K562 (cell line): ENCODE data around the gene CRCP. TPM values are rescaled to one million over a fixed set of nuclear protein-coding genes. Genes with fewer than 3 reads are reported as not detected.

Source experiments
- CEBPG ChIP-seq, 3 experiments: fragments of 200-800 bp in 1 of 3; sonication (Bioruptor generic) in 1 of 3; sonication (generic) in 1 of 3; formaldehyde crosslinking in 1 of 3; IDR thresholded peaks in 2 of 3; conservative IDR thresholded peaks in 1 of 3; 2 replicates each; pipeline versions ENCODE4 v1.6.1 to v1.8.0; 2016 to 2022; ENCODE audit warnings: missing compliant biosample characterization in 2 of 3, missing genetic modification characterization in 2 of 3, mild to moderate bottlenecking in 1 of 3, missing genetic modification reagents in 1 of 3
- ELK1 ChIP-seq: sonication (generic); formaldehyde crosslinking; IDR thresholded peaks from 2 replicates; pipeline ENCODE4 v1.8.1; 2022; ENCODE audit warnings: missing genetic modification reagents
- FOXJ3 ChIP-seq: sonication (generic); formaldehyde crosslinking; IDR thresholded peaks from 2 replicates; pipeline ENCODE4 v1.4.0; 2020; ENCODE audit warnings: mild to moderate bottlenecking, missing genetic modification reagents
- KLF6 ChIP-seq: fragments of 250-450 bp; sonication (Bioruptor Pico); IDR thresholded peaks from 2 replicates; pipeline ENCODE4 v1.4.0; 2020; ENCODE audit warnings: mild to moderate bottlenecking, moderate library complexity, borderline replicate concordance
- OTX1 ChIP-seq: fragments of 450-650 bp; formaldehyde crosslinking; IDR thresholded peaks from 2 replicates; pipeline ENCODE4 v1.4.0; 2022; ENCODE audit warnings: mild to moderate bottlenecking
- PML ChIP-seq: IDR thresholded peaks from 2 replicates; pipeline ENCODE4 v1.6.1; 2012; ENCODE audit warnings: low read length, inconsistent platforms
- RFX7 ChIP-seq: fragments of 250-450 bp; sonication (Bioruptor Pico); IDR thresholded peaks from 2 replicates; pipeline ENCODE4 v1.5.1; 2021; ENCODE audit warnings: mild to moderate bottlenecking
- ZNF592 ChIP-seq: fragments of 450-650 bp; IDR thresholded peaks from 2 replicates; pipeline ENCODE4 v1.6.1; 2017; ENCODE audit warnings: antibody characterized with exemption, mild to moderate bottlenecking
- polyA plus RNA-seq, 8 experiments: library from polyadenylated mRNA; depleted of rRNA in 4 of 8; stranded (reverse) in 5 of 8; unstranded in 3 of 8; fragments of >200 nt; fragmentation: Nextera tagmentation in 2 of 8; fragmentation: Illumina TruSeq in 1 of 8; extraction: Ambion mirVana in 2 of 8; extraction: Trizol in 1 of 8; gene quantifications; 2 replicates each; pipeline versions ENCODE4 v1.2.1 to v1.2.3, GENCODE V29; 2011 to 2014; ENCODE audit warnings: inconsistent platforms in 1 of 8, missing spikeins in 1 of 8
- total RNA-seq, 7 experiments: library from RNA; depleted of rRNA in 6 of 7; stranded (reverse); fragments of >200 nt in 6 of 7; fragmentation: Illumina TruSeq in 2 of 7; extraction: Trizol in 2 of 7; gene quantifications; 2 replicates each; pipeline versions ENCODE4 v1.2.1 to v1.2.3, GENCODE V29; 2011 to 2021; ENCODE audit warnings: low replicate concordance in 1 of 7
- TF ChIP-seq, protein P1 (sequence below), 2 experiments: fragments of 250-450 bp in 1 of 2; fragments of 450-650 bp in 1 of 2; sonication (Bioruptor Pico) in 1 of 2; IDR thresholded peaks; 2 replicates each; pipeline versions ENCODE4 v1.6.1 to v1.8.0; 2016 to 2021; ENCODE audit warnings: mild to moderate bottlenecking in 2 of 2, moderate library complexity in 2 of 2, missing compliant biosample characterization in 1 of 2, missing genetic modification characterization in 1 of 2
- TF ChIP-seq, protein P2 (sequence below): fragments of 450-650 bp; formaldehyde crosslinking; IDR thresholded peaks from 2 replicates; pipeline ENCODE4 v1.4.0; 2022; ENCODE audit warnings: missing genetic modification characterization

CRCP gene
- total and polyA plus RNA-seq, 9 of the 15 experiments (the other 6 are each of a cell fraction or from before 2014, with no cell fraction given), result 22.1 to 58.3 (median 43.4) TPM

DNA sequence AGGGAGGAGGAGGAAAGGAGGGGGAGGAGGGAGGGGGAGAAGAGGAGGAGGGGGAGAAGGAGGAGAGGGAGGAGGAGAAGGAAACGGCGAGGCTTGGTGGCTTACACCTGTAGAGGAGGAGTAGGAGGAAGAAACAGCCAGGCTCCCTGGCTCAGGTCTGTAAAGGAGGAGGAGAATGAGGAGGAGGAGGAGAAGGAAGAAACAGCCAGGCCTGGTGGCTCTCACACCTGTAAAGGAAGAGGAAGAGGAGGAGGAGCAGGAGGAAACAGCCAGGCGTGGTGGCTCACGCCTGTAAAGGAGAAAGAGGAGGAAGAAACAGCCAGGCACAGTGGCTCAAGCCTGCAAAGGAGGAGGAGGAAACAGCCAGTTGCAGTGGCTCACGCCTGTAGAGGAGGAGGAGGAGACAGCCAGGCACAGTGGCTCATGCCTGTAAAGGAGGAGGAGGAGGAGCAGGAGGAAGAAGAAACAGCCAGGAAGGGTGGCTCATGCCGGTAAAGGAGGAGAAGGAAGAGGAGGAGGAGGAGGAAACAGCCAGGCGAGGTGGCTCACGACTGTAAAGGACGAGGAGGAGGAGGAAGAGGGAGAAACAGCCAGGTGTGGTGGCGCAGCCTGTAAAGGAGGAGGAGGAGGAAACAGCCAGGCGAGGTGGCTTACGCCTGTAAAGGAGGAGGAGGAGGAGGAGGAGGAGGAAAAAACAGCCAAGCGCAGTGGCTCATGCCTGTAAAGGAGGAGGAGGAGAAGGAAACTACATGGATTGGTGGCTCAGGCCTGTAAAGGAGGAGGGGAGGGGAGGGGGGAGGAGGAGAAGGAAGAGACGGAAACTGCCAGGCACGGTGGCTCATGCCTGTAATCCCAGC lies 14.9 kb upstream of the CRCP start (continued):
- TF ChIP-seq, protein P1, sequence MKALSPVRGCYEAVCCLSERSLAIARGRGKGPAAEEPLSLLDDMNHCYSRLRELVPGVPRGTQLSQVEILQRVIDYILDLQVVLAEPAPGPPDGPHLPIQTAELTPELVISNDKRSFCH (CRISPR knock-in tag; IDR thresholded peaks at IDR 0.05), result no peak
- TF ChIP-seq, protein P1 (tag; IDR thresholded peaks at IDR 0.05), result no peak
- TF ChIP-seq ZNF592 (no peak), FOXJ3 (no peak), OTX1 (peak; percentile 87), CEBPG (CRISPR knock-in tag; IDR thresholded peaks at IDR 0.05) (no peak), CEBPG (tag; conservative IDR thresholded peaks at IDR 0.05 in 1 of 2, IDR thresholded peaks at IDR 0.05 in 1 of 2) (no peak), RFX7 (CRISPR knock-in tag) (no peak), PML (peak; percentile 43; the same call in 1 of the 2 replicates), KLF6 (CRISPR knock-in tag) (no peak), ELK1 (CRISPR knock-in tag) (no peak)
- TF ChIP-seq, protein P2, sequence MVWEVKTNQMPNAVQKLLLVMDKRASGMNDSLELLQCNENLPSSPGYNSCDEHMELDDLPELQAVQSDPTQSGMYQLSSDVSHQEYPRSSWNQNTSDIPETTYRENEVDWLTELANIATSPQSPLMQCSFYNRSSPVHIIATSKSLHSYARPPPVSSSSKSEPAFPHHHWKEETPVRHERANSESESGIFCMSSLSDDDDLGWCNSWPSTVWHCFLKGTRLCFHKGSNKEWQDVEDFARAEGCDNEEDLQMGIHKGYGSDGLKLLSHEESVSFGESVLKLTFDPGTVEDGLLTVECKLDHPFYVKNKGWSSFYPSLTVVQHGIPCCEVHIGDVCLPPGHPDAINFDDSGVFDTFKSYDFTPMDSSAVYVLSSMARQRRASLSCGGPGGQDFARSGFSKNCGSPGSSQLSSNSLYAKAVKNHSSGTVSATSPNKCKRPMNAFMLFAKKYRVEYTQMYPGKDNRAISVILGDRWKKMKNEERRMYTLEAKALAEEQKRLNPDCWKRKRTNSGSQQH, result peak; percentile 68; the same call in 1 of the 2 replicates
